ENCODE results near the gene PPP1R7. TPM values are rescaled to one million over a fixed set of nuclear protein-coding genes. Genes with fewer than 3 reads are reported as not detected.
A peak's percentile ranks its signal among the peaks of the same experiment; 100 is the strongest.

PPP1R7 gene
- total and polyA plus RNA-seq, 2 donors = 20.7 to 83.2 TPM

- Histone ChIP-seq H3K4me1 (ENCODE audit: insufficient read depth) (no peaks in the 10 kb centered on the region), H3K4me3 (ENCODE audit: low read depth, low read length) (no peak overlapping the region), H3K27ac (ENCODE audit: low read depth) (no peak overlapping the region), H3K36me3 (ENCODE audit: insufficient read depth) (no peaks in the 10 kb centered on the region)
- whole genome bisulfite sequencing = 43% methylated on average over 14 of the region's 14 CpGs
- no peak for DNase-seq (ENCODE audit: extremely low spot score)
These were observed 66.0 kb downstream of the PPP1R7 start for GRCh38 chr2:241216211-241216761.

GRCh38 chr2:241217320-241218031 is 67.2 kb downstream of the PPP1R7 start:
- no peaks in the 10 kb centered on the region for H3K36me3 ChIP-seq (ENCODE audit: insufficient read depth)
- 2% methylated on average over 62 of the region's 77 CpGs for WGBS
- H3K4me3 ChIP-seq (ENCODE audit: low read depth, low read length) = peak overlapping the region; percentile 17
- H3K4me1 ChIP-seq (ENCODE audit: insufficient read depth) = no peaks in the 10 kb centered on the region
- DNase-seq (ENCODE audit: extremely low spot score) = no peak
- H3K27ac ChIP-seq (ENCODE audit: low read depth) = peak overlapping the region; percentile 73

- WGBS = under 1% methylated on average over 72 of the region's 83 CpGs
- no peaks in the 10 kb centered on the region for H3K36me3 ChIP-seq (ENCODE audit: insufficient read depth)
- no peak for DNase-seq (ENCODE audit: extremely low spot score)
- H3K27ac ChIP-seq (ENCODE audit: low read depth) = no peak overlapping the region
- no peaks in the 10 kb centered on the region for H3K4me1 ChIP-seq (ENCODE audit: insufficient read depth)
- H3K4me3 ChIP-seq (ENCODE audit: low read depth, low read length) = peak overlapping the region; percentile 59
These were observed 68.1 kb downstream of the PPP1R7 start for GRCh38 chr2:241218131-241219029.

GRCh38 chr2:241219030-241219382 is 68.7 kb downstream of the PPP1R7 start:
- 52% methylated on average over 4 of the region's 4 CpGs for WGBS
- Histone ChIP-seq H3K4me1 (ENCODE audit: insufficient read depth) (no peaks in the 10 kb centered on the region), H3K4me3 (ENCODE audit: low read depth, low read length) (no peak overlapping the region), H3K27ac (ENCODE audit: low read depth) (no peak overlapping the region), H3K36me3 (ENCODE audit: insufficient read depth) (no peaks in the 10 kb centered on the region)
- no peak for DNase-seq (ENCODE audit: extremely low spot score)

- 88% methylated on average over 6 of the region's 6 CpGs for WGBS
- no peak overlapping the region for H3K27ac ChIP-seq (ENCODE audit: low read depth)
- no peak overlapping the region for H3K4me3 ChIP-seq (ENCODE audit: low read depth, low read length)
- no peaks in the 10 kb centered on the region for H3K36me3 ChIP-seq (ENCODE audit: insufficient read depth)
- no peaks in the 10 kb centered on the region for H3K4me1 ChIP-seq (ENCODE audit: insufficient read depth)
- DNase-seq (ENCODE audit: extremely low spot score) = no peak
These were observed 69.6 kb downstream of the PPP1R7 start for GRCh38 chr2:241219856-241220356.

- Histone ChIP-seq H3K36me3 (ENCODE audit: insufficient read depth) (no peaks in the 10 kb centered on the region), H3K4me3 (ENCODE audit: low read depth, low read length) (no peak overlapping the region), H3K27ac (ENCODE audit: low read depth) (no peak overlapping the region), H3K4me1 (ENCODE audit: insufficient read depth) (no peaks in the 10 kb centered on the region)
- no peak for DNase-seq (ENCODE audit: extremely low spot score)
- whole genome bisulfite sequencing = 66% methylated on average over 23 of the region's 23 CpGs
These were observed 73.1 kb downstream of the PPP1R7 start for GRCh38 chr2:241223211-241224017.

GRCh38 chr2:241224018-241224850 is 74.0 kb downstream of the PPP1R7 start:
- DNase-seq (ENCODE audit: extremely low spot score) = no peak
- WGBS = 45% methylated on average over 26 of the region's 26 CpGs
- Histone ChIP-seq H3K4me1 (ENCODE audit: insufficient read depth) (no peaks in the 10 kb centered on the region), H3K4me3 (ENCODE audit: low read depth, low read length) (no peak overlapping the region), H3K36me3 (ENCODE audit: insufficient read depth) (no peaks in the 10 kb centered on the region), H3K27ac (ENCODE audit: low read depth) (no peak overlapping the region)

GRCh38 chr2:241224851-241225438 is 74.7 kb downstream of the PPP1R7 start:
- peaks cover 3% of the 10 kb centered on the region for H3K36me3 ChIP-seq (ENCODE audit: insufficient read depth)
- no peak for DNase-seq (ENCODE audit: extremely low spot score)
- H3K4me3 ChIP-seq (ENCODE audit: low read depth, low read length) = no peak overlapping the region
- 74% methylated on average over 8 of the region's 8 CpGs for WGBS
- no peaks in the 10 kb centered on the region for H3K4me1 ChIP-seq (ENCODE audit: insufficient read depth)
- H3K27ac ChIP-seq (ENCODE audit: low read depth) = no peak overlapping the region

- DNase-seq (ENCODE audit: extremely low spot score) = no peak
- H3K4me3 ChIP-seq (ENCODE audit: low read depth, low read length) = no peak overlapping the region
- WGBS = 86% methylated on average over 16 of the region's 16 CpGs
- no peaks in the 10 kb centered on the region for H3K4me1 ChIP-seq (ENCODE audit: insufficient read depth)
- H3K27ac ChIP-seq (ENCODE audit: low read depth) = no peak overlapping the region
- peaks cover 7% of the 10 kb centered on the region for H3K36me3 ChIP-seq (ENCODE audit: insufficient read depth)
These were observed 75.3 kb downstream of the PPP1R7 start for GRCh38 chr2:241225545-241225944.

GRCh38 chr2:241225983-241226382 is 75.7 kb downstream of the PPP1R7 start:
- 92% methylated on average over 16 of the region's 16 CpGs for WGBS
- H3K27ac ChIP-seq (ENCODE audit: low read depth) = no peak overlapping the region
- no peak overlapping the region for H3K4me3 ChIP-seq (ENCODE audit: low read depth, low read length)
- no peaks in the 10 kb centered on the region for H3K4me1 ChIP-seq (ENCODE audit: insufficient read depth)
- H3K36me3 ChIP-seq (ENCODE audit: insufficient read depth) = peaks cover 9% of the 10 kb centered on the region
- DNase-seq (ENCODE audit: extremely low spot score) = no peak

- 63% methylated on average over 19 of the region's 19 CpGs for WGBS
- Histone ChIP-seq H3K27ac (ENCODE audit: low read depth) (no peak overlapping the region), H3K4me1 (ENCODE audit: insufficient read depth) (no peaks in the 10 kb centered on the region), H3K4me3 (ENCODE audit: low read depth, low read length) (no peak overlapping the region), H3K36me3 (ENCODE audit: insufficient read depth) (peaks cover 9% of the 10 kb centered on the region)
- no peak for DNase-seq (ENCODE audit: extremely low spot score)
These were observed 76.7 kb downstream of the PPP1R7 start for GRCh38 chr2:241226723-241227572.
